HG03066 (cell line): ENCODE data around the gene DNAJC6.
"Not testable (repeated sequence)": the region's sequence is repeated elsewhere in the genome, so short reads cannot be mapped to it uniquely, and the experiment has no call there.

Experiments
- ATAC-seq: cut with Tn5 transposase; IDR thresholded peaks from one replicate; pipeline ENCODE4 v1.9.1; 2021; ENCODE audit warnings: low read depth; ENCODE audit not compliant: unreplicated experiment

DNAJC6 gene

GRCh38 chr1:65291818-65292217, 17.5 kb upstream of the DNAJC6 start:
- not testable (repeated sequence) for ATAC-seq

- ATAC-seq, result no peak
Observed at GRCh38 chr1:65292861-65293593, 16.3 kb upstream of the DNAJC6 start.

- ATAC-seq, result no peak
Observed at GRCh38 chr1:65297706-65298105, 11.6 kb upstream of the DNAJC6 start.

GRCh38 chr1:65299328-65299727, 10.0 kb upstream of the DNAJC6 start:
- ATAC-seq, result no peak

GRCh38 chr1:65308781-65309303, 501 bp upstream of the DNAJC6 start:
- no peak for ATAC-seq

GRCh38 chr1:65310078-65310587, 790 bp downstream of the DNAJC6 start:
- ATAC-seq, result no peak

- ATAC-seq, result no peak
Observed at GRCh38 chr1:65311760-65312159, 2.4 kb downstream of the DNAJC6 start.

GRCh38 chr1:65316233-65316632, 6.9 kb downstream of the DNAJC6 start:
- no peak for ATAC-seq

- no peak for ATAC-seq
Observed at GRCh38 chr1:65317866-65318653, 8.7 kb downstream of the DNAJC6 start.

GRCh38 chr1:65319141-65319540, 9.8 kb downstream of the DNAJC6 start:
- ATAC-seq, result no peak

- ATAC-seq, result no peak
Observed at GRCh38 chr1:65319754-65320153, 10.4 kb downstream of the DNAJC6 start.

- ATAC-seq, result no peak
Observed at GRCh38 chr1:65321879-65322278, 12.5 kb downstream of the DNAJC6 start.

GRCh38 chr1:65323246-65323645, 13.9 kb downstream of the DNAJC6 start:
- no peak for ATAC-seq

GRCh38 chr1:65330021-65330420, 20.7 kb downstream of the DNAJC6 start:
- ATAC-seq, result no peak

GRCh38 chr1:65330822-65331221, 21.5 kb downstream of the DNAJC6 start:
- no peak for ATAC-seq

GRCh38 chr1:65332821-65333220, 23.5 kb downstream of the DNAJC6 start:
- no peak for ATAC-seq

GRCh38 chr1:65334081-65334480, 24.7 kb downstream of the DNAJC6 start:
- no peak for ATAC-seq

- ATAC-seq, result no peak
Observed at GRCh38 chr1:65339866-65340468, 30.6 kb downstream of the DNAJC6 start.

GRCh38 chr1:65341381-65341780, 32.0 kb downstream of the DNAJC6 start:
- no peak for ATAC-seq

GRCh38 chr1:65343286-65343685, 33.9 kb downstream of the DNAJC6 start:
- ATAC-seq, result no peak

- no peak for ATAC-seq
Observed at GRCh38 chr1:65344171-65344814, 35.0 kb downstream of the DNAJC6 start.
